22Rv1 (cell line): Measurements from ENCODE around the gene SLC6A3.
"Not testable (repeated sequence)": the region's sequence is repeated elsewhere in the genome, so short reads cannot be mapped to it uniquely, and the experiment has no call there.

Source experiments
- H3K27ac ChIP-seq: fragments of 450-650 bp; 2 replicates; pipeline ENCODE4 v1.5.1; 2017
- ZFX ChIP-seq: fragments of 450-650 bp; IDR thresholded peaks from 2 replicates; pipeline ENCODE4 v1.6.1; 2017; ENCODE audit warnings: antibody characterized with exemption, borderline replicate concordance
- TF ChIP-seq, protein P1 (sequence below): fragments of 450-650 bp; IDR thresholded peaks from 2 replicates; pipeline ENCODE4 v1.5.1; 2017; ENCODE audit warnings: mild to moderate bottlenecking

The SLC6A3 gene

DNA sequence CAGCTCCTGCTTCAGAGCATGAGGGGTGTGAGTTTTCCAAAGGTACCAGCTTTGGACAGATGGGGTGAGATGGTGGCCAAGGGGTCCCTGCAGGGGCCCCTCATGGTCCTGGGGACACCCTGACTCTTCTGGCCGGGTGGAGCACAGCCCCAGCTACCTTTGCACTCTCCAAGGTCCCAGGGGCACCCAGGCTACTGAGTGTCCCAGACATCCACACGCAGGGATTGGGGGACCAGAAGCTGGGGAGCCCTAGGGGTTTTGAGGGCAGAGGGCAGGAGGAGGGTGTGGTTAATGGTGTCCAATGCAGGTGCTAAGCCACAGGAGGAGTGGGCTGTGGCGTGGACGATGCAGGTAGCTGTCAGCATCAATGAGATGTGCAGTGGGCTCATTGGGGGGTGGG lies 84.4 kb downstream of the SLC6A3 start:
- TF ChIP-seq, protein P1, sequence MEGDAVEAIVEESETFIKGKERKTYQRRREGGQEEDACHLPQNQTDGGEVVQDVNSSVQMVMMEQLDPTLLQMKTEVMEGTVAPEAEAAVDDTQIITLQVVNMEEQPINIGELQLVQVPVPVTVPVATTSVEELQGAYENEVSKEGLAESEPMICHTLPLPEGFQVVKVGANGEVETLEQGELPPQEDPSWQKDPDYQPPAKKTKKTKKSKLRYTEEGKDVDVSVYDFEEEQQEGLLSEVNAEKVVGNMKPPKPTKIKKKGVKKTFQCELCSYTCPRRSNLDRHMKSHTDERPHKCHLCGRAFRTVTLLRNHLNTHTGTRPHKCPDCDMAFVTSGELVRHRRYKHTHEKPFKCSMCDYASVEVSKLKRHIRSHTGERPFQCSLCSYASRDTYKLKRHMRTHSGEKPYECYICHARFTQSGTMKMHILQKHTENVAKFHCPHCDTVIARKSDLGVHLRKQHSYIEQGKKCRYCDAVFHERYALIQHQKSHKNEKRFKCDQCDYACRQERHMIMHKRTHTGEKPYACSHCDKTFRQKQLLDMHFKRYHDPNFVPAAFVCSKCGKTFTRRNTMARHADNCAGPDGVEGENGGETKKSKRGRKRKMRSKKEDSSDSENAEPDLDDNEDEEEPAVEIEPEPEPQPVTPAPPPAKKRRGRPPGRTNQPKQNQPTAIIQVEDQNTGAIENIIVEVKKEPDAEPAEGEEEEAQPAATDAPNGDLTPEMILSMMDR = no peak
- TF ChIP-seq ZFX = no peak
- H3K27ac ChIP-seq = no peak overlapping the region

DNA sequence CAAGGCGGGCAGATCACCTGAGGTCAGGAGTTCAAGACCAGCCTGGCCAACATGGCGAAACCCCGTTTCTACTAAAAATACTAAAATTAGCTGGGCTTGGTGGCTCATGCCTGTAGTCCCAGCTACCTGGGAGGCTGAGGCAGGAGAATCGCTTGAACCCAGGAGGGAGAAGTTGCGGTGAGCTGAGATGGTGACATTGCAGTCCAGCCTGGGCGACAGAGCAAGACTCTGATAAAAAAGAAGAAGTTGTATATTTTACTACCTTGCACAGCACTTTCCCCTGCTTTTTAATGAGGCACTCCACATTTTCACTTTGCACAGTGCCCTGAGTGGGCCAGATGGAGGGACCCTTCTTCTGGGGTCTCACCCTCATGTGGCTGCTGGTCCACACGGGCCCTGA lies 84.9 kb downstream of the SLC6A3 start:
- not testable (repeated sequence) for H3K27ac ChIP-seq

DNA sequence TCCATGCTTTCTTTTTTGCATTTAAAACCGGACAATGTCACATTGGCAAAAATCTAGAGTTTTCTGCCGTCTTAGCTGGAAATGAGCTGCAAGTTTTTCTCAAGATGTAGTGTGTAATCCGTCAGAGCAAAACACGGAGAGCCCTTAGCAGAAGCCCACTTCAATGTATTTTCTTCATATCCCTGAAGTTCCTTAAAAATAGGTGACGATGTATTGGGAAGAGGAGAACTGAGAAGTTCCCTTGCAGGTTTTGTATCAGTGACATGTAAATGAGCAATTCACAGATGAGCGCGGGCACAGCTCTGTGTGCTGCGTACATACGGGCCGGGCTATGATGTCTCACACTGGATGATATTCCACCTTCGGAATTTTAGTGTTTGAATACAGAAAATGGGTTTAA lies 85.5 kb downstream of the SLC6A3 start:
- no peak for TF ChIP-seq ZFX
- TF ChIP-seq, protein P1 = no peak
- H3K27ac ChIP-seq = no peak overlapping the region

DNA sequence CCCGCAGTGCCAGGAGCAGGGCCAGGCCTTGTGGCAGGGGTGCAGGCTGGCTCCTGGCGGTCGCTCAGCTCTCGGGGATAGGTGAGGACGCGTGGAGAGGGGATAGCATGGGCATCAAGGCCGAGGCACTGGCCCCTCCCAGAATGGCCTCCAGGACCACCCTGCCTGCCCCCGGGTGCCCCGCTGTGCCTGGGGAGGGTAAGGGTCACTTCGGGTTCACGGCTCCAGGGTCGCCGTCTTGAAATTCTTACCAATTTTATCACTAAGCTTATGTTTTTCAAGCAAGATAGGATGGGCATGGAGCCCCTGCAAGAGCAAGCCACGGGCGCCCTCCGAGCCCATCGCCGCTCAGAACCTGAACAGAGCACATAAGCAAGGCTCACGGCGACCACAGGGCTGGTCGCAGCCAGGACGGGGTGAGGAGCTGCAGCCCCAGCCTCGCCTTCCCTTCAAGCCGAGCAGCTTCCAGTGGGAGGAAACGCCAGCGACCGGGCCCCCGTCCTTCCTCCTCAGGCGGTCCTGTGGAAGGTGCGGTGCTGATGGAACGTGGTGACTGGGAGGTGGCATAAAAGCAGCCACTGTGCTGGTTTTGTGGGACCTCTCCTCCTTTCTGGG lies 86.1 kb downstream of the SLC6A3 start:
- TF ChIP-seq, protein P1 = no peak
- no peak overlapping the region for H3K27ac ChIP-seq

DNA sequence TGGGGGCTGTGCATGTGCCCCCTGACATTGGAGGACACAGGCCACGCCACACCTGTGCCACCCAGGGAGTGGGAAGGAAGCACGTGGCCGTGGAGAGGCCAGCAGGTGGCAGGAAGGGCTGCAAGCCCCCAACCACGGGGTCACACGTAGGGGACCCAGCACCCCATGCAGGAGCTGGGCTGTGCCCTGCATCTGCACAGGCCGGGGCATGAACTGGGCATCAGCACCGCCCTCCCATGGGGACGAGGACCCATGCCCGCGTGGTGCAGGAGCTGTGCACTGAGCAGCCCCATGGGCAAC lies 86.6 kb downstream of the SLC6A3 start:
- H3K27ac ChIP-seq = no peak overlapping the region
- TF ChIP-seq, protein P1 = no peak
- no peak for TF ChIP-seq ZFX

DNA sequence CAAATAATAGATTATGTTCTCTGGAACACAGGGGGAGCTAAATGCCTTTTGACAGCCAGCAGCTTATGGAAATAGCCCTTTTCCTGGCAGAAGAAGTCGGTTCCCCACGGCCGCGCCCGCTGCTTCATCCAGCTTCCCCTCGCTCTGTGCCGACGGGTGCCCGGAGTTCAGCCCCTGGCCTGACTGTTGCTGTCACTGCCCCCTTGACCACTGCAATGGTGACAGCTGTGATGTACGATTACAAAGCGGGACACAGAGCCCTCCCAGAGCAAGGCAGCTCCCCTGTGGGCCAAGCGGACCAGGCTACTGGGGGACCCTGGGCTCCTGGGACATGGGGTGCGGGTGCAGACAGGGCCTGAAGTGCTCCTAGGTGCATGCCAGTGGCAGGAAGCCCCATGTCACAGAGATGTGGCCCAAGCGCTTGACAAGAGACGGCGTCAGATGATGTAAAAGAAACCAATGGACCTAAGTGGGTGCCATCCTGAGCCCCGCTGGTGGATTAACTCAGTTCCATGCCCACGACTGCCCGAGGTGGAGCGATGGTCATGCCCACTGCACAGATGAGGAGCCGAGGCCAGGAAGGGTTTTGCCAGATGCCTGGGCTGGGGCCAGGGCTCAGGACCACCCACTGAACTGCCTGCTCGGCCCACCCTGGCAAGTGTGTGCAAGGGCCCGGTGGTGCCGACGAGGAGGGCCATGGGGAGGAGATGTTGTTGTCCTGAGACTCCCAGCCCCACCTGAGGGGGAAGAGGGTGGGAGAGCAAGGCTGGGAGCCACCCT lies 87.1 kb downstream of the SLC6A3 start:
- TF ChIP-seq, protein P1 = no peak
- no peak for TF ChIP-seq ZFX
- H3K27ac ChIP-seq = no peak overlapping the region

DNA sequence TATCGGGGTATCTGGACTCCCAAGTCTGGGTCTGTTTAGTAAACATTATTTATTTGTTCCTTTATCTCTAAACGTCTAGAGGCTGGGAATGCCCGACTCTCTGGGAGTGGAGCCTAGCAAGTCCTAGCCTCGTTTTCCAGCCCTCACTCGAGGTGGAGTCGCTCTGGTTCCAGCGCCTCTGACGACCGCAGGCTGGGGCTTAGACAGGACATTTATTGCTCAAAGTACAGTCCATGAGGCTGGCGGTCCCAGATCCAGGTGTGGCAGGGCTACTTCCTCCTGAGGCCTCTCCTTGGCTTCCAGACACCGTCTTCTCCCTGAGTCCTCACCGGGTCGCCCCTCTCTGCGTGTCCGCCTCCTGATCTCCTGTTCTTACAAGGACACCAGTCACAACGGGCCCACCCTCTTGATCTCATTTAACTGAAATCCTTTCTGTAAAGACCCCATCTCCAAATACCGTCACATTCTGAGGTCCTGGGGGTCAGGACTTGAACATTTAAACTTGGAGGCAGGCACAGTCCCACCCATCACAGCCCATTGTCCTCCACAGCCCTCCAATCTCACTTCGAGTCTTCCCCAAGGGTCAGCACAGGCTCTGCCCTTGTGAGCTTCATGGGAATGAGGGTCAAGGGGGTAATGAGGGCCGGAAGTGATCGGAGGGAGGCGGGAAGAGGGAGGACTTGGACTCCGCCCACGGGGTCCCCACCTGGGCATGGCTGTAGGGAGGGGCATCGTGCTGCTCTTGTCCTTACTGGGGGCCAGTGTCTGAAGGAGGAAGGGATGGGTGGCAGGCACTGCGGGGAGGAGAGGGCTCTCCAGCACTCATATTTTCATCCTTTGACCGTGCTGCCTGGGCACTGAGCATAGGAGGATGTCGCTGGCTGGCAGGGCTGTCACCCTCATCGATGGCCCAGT lies 88.1 kb downstream of the SLC6A3 start:
- TF ChIP-seq, protein P1 = no peak
- no peak for TF ChIP-seq ZFX
- H3K27ac ChIP-seq = no peak overlapping the region
